ENCODE data around the gene C2CD4D.

- no peak for TF ChIP-seq CTCF (conservative IDR thresholded peaks at IDR 0.05)
- no peak for TF ChIP-seq EZH2 (IDR thresholded peaks at IDR 0.05; ENCODE audit: low read depth)
Observed at GRCh38 chr1:151887028-151887427, 47.4 kb upstream of the C2CD4D start.
